ENCODE results near the gene RRP1.
A peak's percentile ranks its signal among the peaks of the same experiment; 100 is the strongest.

Gene RRP1

GRCh38 chr21:43750339-43751033 is 38.9 kb upstream of the RRP1 start:
- H3K27me3 ChIP-seq (ENCODE audit: insufficient read depth, low read length) = no peaks in the 10 kb centered on the region
- H3K36me3 ChIP-seq (ENCODE audit: insufficient read depth, low read length) = peaks cover 32% of the 10 kb centered on the region; the same call in 1 of the 2 replicates
- no peaks in the 10 kb centered on the region for H3K79me2 ChIP-seq (ENCODE audit: control insufficient read depth, insufficient read depth, low read length, unreplicated experiment)
- no peaks in the 10 kb centered on the region for H3K4me1 ChIP-seq (ENCODE audit: control insufficient read depth, insufficient read depth, low read length, unreplicated experiment)
- H3K4me3 ChIP-seq (ENCODE audit: low read depth, low read length) = no peak overlapping the region
- H2AFZ ChIP-seq (ENCODE audit: low read length, unreplicated experiment) = no peak overlapping the region
- no peak overlapping the region for H3K27ac ChIP-seq (ENCODE audit: low read depth, low read length)

GRCh38 chr21:43751955-43752591 is 37.3 kb upstream of the RRP1 start:
- no peak overlapping the region for H3K4me3 ChIP-seq (ENCODE audit: low read depth, low read length)
- no peak overlapping the region for H2AFZ ChIP-seq (ENCODE audit: low read length, unreplicated experiment)
- no peak overlapping the region for H3K27ac ChIP-seq (ENCODE audit: low read depth, low read length)
- no peaks in the 10 kb centered on the region for H3K27me3 ChIP-seq (ENCODE audit: insufficient read depth, low read length)
- H3K4me1 ChIP-seq (ENCODE audit: control insufficient read depth, insufficient read depth, low read length, unreplicated experiment) = peaks cover 5% of the 10 kb centered on the region
- peaks cover 39% of the 10 kb centered on the region; the same call in 1 of the 2 replicates for H3K36me3 ChIP-seq (ENCODE audit: insufficient read depth, low read length)
- H3K79me2 ChIP-seq (ENCODE audit: control insufficient read depth, insufficient read depth, low read length, unreplicated experiment) = no peaks in the 10 kb centered on the region

GRCh38 chr21:43752758-43753438 is 36.5 kb upstream of the RRP1 start:
- H3K4me3 ChIP-seq (ENCODE audit: low read depth, low read length) = no peak overlapping the region
- no peak overlapping the region for H2AFZ ChIP-seq (ENCODE audit: low read length, unreplicated experiment)
- no peaks in the 10 kb centered on the region for H3K79me2 ChIP-seq (ENCODE audit: control insufficient read depth, insufficient read depth, low read length, unreplicated experiment)
- H3K4me1 ChIP-seq (ENCODE audit: control insufficient read depth, insufficient read depth, low read length, unreplicated experiment) = peaks cover 13% of the 10 kb centered on the region
- H3K27me3 ChIP-seq (ENCODE audit: insufficient read depth, low read length) = no peaks in the 10 kb centered on the region
- H3K36me3 ChIP-seq (ENCODE audit: insufficient read depth, low read length) = peaks cover 39% of the 10 kb centered on the region; the same call in 1 of the 2 replicates
- H3K27ac ChIP-seq (ENCODE audit: low read depth, low read length) = no peak overlapping the region

GRCh38 chr21:43753439-43753799 is 36.0 kb upstream of the RRP1 start:
- Histone ChIP-seq H3K4me3 (ENCODE audit: low read depth, low read length) (no peak overlapping the region), H3K27me3 (ENCODE audit: insufficient read depth, low read length) (no peaks in the 10 kb centered on the region), H3K79me2 (ENCODE audit: control insufficient read depth, insufficient read depth, low read length, unreplicated experiment) (no peaks in the 10 kb centered on the region), H3K27ac (ENCODE audit: low read depth, low read length) (no peak overlapping the region), H2AFZ (ENCODE audit: low read length, unreplicated experiment) (no peak overlapping the region), H3K36me3 (ENCODE audit: insufficient read depth, low read length) (peaks cover 39% of the 10 kb centered on the region; the same call in 1 of the 2 replicates), H3K4me1 (ENCODE audit: control insufficient read depth, insufficient read depth, low read length, unreplicated experiment) (peaks cover 16% of the 10 kb centered on the region)

- Histone ChIP-seq H3K36me3 (ENCODE audit: insufficient read depth, low read length) (peaks cover 39% of the 10 kb centered on the region; the same call in 1 of the 2 replicates), H3K4me3 (ENCODE audit: low read depth, low read length) (no peak overlapping the region), H3K27ac (ENCODE audit: low read depth, low read length) (no peak overlapping the region)
Measured at GRCh38 chr21:43754948-43755781, 34.2 kb upstream of the RRP1 start.

GRCh38 chr21:43755820-43756594 is 33.4 kb upstream of the RRP1 start:
- Histone ChIP-seq H3K27me3 (ENCODE audit: insufficient read depth, low read length) (no peaks in the 10 kb centered on the region), H3K4me1 (ENCODE audit: control insufficient read depth, insufficient read depth, low read length, unreplicated experiment) (peaks cover 22% of the 10 kb centered on the region), H3K79me2 (ENCODE audit: control insufficient read depth, insufficient read depth, low read length, unreplicated experiment) (no peaks in the 10 kb centered on the region), H3K4me3 (ENCODE audit: low read depth, low read length) (no peak overlapping the region), H3K27ac (ENCODE audit: low read depth, low read length) (no peak overlapping the region), H3K36me3 (ENCODE audit: insufficient read depth, low read length) (peaks cover 39% of the 10 kb centered on the region; the same call in 1 of the 2 replicates), H2AFZ (ENCODE audit: low read length, unreplicated experiment) (no peak overlapping the region)

More at GRCh38 chr21:43754948-43755781, 34.2 kb upstream of the RRP1 start:
- H3K79me2 ChIP-seq (ENCODE audit: control insufficient read depth, insufficient read depth, low read length, unreplicated experiment) = no peaks in the 10 kb centered on the region
- H3K4me1 ChIP-seq (ENCODE audit: control insufficient read depth, insufficient read depth, low read length, unreplicated experiment) = peaks cover 22% of the 10 kb centered on the region
- no peaks in the 10 kb centered on the region for H3K27me3 ChIP-seq (ENCODE audit: insufficient read depth, low read length)
- no peak overlapping the region for H2AFZ ChIP-seq (ENCODE audit: low read length, unreplicated experiment)

GRCh38 chr21:43757601-43758000 is 31.8 kb upstream of the RRP1 start:
- Histone ChIP-seq H3K27ac (ENCODE audit: low read depth, low read length) (peak overlapping the region; percentile 68), H3K27me3 (ENCODE audit: insufficient read depth, low read length) (no peaks in the 10 kb centered on the region), H2AFZ (ENCODE audit: low read length, unreplicated experiment) (no peak overlapping the region), H3K4me3 (ENCODE audit: low read depth, low read length) (0 out of 2 replicates have a peak overlapping the region, but pooled peaks have one; percentile 65), H3K36me3 (ENCODE audit: insufficient read depth, low read length) (peaks cover 36% of the 10 kb centered on the region; the same call in 1 of the 2 replicates), H3K79me2 (ENCODE audit: control insufficient read depth, insufficient read depth, low read length, unreplicated experiment) (no peaks in the 10 kb centered on the region), H3K4me1 (ENCODE audit: control insufficient read depth, insufficient read depth, low read length, unreplicated experiment) (peaks cover 22% of the 10 kb centered on the region)

- H3K27ac ChIP-seq (ENCODE audit: low read depth, low read length) = peak overlapping the region; percentile 68
- no peaks in the 10 kb centered on the region for H3K79me2 ChIP-seq (ENCODE audit: control insufficient read depth, insufficient read depth, low read length, unreplicated experiment)
- H3K4me1 ChIP-seq (ENCODE audit: control insufficient read depth, insufficient read depth, low read length, unreplicated experiment) = peaks cover 22% of the 10 kb centered on the region
- peak overlapping the region; percentile 65 for H3K4me3 ChIP-seq (ENCODE audit: low read depth, low read length)
- no peaks in the 10 kb centered on the region for H3K27me3 ChIP-seq (ENCODE audit: insufficient read depth, low read length)
- H3K36me3 ChIP-seq (ENCODE audit: insufficient read depth, low read length) = peaks cover 33% of the 10 kb centered on the region; the same call in 1 of the 2 replicates
- no peak overlapping the region for H2AFZ ChIP-seq (ENCODE audit: low read length, unreplicated experiment)
Measured at GRCh38 chr21:43758111-43758641, 31.2 kb upstream of the RRP1 start.

GRCh38 chr21:43758811-43759210 is 30.6 kb upstream of the RRP1 start:
- peak overlapping the region; percentile 65 for H3K4me3 ChIP-seq (ENCODE audit: low read depth, low read length)
- peak overlapping the region; percentile 68 for H3K27ac ChIP-seq (ENCODE audit: low read depth, low read length)
- peaks cover 26% of the 10 kb centered on the region; the same call in 1 of the 2 replicates for H3K36me3 ChIP-seq (ENCODE audit: insufficient read depth, low read length)
- peaks cover 22% of the 10 kb centered on the region for H3K4me1 ChIP-seq (ENCODE audit: control insufficient read depth, insufficient read depth, low read length, unreplicated experiment)
- H3K79me2 ChIP-seq (ENCODE audit: control insufficient read depth, insufficient read depth, low read length, unreplicated experiment) = no peaks in the 10 kb centered on the region
- H2AFZ ChIP-seq (ENCODE audit: low read length, unreplicated experiment) = no peak overlapping the region
- no peaks in the 10 kb centered on the region for H3K27me3 ChIP-seq (ENCODE audit: insufficient read depth, low read length)
